GM18499 (cell line): ENCODE measurements around the gene ITGAE.
"Not testable (repeated sequence)": the region's sequence is repeated elsewhere in the genome, so short reads cannot be mapped to it uniquely, and the experiment has no call there.

ENCODE experiments used
- ATAC-seq: cut with Tn5 transposase; IDR thresholded peaks from one replicate; pipeline ENCODE4 v1.9.1; 2021; ENCODE audit warnings: moderate number of reproducible peaks; ENCODE audit not compliant: insufficient read depth, unreplicated experiment

ITGAE gene, protein sequence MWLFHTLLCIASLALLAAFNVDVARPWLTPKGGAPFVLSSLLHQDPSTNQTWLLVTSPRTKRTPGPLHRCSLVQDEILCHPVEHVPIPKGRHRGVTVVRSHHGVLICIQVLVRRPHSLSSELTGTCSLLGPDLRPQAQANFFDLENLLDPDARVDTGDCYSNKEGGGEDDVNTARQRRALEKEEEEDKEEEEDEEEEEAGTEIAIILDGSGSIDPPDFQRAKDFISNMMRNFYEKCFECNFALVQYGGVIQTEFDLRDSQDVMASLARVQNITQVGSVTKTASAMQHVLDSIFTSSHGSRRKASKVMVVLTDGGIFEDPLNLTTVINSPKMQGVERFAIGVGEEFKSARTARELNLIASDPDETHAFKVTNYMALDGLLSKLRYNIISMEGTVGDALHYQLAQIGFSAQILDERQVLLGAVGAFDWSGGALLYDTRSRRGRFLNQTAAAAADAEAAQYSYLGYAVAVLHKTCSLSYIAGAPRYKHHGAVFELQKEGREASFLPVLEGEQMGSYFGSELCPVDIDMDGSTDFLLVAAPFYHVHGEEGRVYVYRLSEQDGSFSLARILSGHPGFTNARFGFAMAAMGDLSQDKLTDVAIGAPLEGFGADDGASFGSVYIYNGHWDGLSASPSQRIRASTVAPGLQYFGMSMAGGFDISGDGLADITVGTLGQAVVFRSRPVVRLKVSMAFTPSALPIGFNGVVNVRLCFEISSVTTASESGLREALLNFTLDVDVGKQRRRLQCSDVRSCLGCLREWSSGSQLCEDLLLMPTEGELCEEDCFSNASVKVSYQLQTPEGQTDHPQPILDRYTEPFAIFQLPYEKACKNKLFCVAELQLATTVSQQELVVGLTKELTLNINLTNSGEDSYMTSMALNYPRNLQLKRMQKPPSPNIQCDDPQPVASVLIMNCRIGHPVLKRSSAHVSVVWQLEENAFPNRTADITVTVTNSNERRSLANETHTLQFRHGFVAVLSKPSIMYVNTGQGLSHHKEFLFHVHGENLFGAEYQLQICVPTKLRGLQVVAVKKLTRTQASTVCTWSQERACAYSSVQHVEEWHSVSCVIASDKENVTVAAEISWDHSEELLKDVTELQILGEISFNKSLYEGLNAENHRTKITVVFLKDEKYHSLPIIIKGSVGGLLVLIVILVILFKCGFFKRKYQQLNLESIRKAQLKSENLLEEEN

GRCh38 chr17:3800362-3801271 lies at the start of gene ITGAE:
ITGAE (minus strand) TSS chr17:3801188; CDS start chr17:3801144, 44 bp downstream.
- no peak for ATAC-seq

DNA sequence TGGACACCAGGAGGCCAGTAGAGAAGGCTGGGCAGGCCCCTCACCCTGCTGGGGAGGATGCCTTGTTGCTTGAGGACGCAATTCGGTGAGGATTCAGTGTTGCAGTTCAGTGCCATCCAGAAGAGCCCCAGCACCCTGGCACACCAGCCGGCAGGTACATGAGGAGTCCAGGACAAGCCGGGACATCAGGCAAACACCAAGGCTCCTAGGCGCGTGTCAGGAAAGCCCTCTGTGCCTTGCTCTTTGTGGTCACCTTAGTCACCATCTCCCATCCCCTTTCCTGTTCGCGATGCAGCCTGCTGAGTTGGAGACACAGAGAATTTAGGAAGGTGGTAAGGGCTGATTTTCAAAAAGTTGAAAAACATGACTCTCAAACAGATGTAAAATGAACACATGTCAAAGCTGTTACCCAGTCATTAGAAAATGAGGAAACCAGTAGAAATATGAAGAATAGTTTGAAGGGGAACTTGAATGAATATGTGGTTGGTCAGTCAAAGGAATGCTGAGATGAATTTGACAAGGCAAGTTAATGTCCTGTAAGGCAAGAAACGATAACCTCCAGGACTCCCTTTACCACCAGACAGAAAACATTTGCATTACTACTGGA lies 47.3 kb upstream of the ITGAE start:
- ATAC-seq, result no peak

GRCh38 chr17:3847165-3847670 lies 46.2 kb upstream of the ITGAE start:
- no peak for ATAC-seq

GRCh38 chr17:3846437-3847164 lies 45.6 kb upstream of the ITGAE start:
- no peak for ATAC-seq

- ATAC-seq, result peak; percentile 75
These were observed 44.8 kb upstream of the ITGAE start, which contains the start of gene NCBP3 for GRCh38 chr17:3845621-3846436. NCBP3 (minus strand) TSS chr17:3846246; CDS start chr17:3846223, 23 bp downstream.

DNA sequence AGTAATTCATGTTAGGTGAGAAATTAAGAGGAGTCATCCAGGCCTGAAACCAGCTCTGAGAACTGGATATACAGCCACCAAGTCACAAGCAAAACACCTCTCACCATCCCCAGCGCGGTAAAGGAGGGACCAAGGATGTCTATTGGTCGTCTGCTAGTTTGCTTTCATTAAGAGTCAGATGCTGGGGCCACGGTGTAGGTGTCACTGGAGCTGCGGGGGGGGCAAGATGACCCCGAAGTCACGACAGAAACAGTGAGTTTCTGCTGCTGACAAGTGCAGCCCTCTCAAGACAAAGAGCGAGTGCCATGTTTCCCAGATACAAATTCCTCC lies 44.3 kb upstream of the ITGAE start:
- ATAC-seq, result no peak

DNA sequence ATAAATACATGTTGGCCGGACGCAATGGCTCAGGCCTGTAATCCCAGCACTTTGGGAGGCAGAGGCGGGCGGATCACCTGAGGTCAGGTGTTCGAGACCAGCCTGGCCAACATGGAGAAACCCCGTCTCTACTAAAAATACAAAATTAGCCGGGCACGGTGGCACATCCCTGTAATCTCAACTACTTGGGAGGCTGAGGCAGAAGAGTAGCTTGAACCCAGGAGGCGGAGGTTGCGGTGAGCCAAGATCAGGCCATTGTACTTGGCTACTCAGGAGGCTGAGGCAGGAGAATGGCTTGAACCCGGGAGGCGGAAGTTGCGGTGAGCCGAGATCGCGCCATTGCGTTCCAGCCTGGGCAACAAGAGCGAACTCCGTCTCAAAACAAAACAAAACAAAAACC lies 43.6 kb upstream of the ITGAE start:
- ATAC-seq, result not testable (repeated sequence)

DNA sequence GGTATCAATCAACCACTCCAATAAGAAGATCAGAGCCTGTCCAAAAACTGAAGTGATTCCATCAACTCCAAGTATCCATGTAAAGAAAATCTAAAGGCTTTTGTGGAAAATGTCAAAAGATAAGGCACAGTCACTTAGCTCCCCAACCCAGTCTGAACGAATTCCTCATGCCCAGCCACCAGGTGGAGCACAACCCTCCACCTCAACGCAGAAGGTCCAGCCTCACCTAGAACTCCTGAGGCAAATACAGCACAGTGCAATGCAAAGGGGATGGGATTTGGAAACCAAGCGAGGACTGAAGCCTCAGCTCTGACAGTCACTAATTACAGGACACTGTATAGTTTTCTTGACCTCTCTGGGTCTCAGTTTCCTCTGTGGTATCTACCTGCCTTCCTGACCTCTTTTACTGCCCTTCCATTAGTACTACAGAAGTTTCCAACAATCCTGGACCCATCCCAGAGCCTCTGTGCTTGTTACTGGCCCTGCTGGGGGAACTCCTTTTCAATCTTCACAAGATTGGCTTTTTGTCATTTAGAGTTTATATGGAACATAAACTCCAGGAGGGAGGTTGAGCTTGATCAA lies 43.0 kb upstream of the ITGAE start:
- no peak for ATAC-seq

DNA sequence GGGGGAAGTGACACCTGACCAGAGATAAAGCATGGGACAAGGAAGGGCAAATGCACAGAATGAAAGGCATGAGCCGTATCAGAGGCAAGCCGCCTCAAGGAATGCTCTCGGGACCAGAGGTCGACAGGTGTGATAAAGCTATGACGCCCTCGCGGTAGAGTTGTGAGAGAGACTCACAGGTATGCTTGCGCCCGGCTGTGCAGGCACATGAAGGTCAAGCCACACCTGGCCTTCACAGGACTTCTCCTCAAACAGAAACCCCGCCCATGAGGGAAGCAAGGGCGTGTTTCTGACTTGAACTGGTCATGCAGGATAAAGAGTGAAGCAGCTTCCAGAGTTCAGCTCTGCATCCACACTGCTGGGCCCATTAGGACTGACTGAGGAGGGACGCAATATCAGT lies 37.2 kb upstream of the ITGAE start:
- no peak for ATAC-seq

DNA sequence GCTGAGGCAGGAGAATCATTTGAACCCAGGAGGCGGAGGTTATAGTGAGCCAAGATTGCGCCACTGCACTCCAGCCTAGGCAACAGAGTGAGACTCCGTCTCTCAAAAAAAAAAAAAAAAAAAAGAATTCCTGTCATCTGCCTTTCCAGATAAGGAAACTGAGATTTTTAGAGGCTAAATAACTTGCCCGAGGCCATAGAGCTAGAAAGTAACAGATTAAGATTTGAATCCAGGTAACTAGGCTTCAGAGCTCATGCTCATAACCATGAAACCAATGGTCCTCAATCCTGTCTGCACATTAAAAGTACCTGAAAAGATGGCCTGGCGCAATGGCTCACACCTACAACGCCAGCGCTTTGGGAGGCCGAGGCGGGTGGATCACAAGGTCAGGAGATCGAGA lies 35.6 kb upstream of the ITGAE start:
- no peak for ATAC-seq

GRCh38 chr17:3835410-3836229 lies 34.6 kb upstream of the ITGAE start:
- ATAC-seq, result no peak

GRCh38 chr17:3834811-3835210 lies 33.8 kb upstream of the ITGAE start:
- no peak for ATAC-seq

DNA sequence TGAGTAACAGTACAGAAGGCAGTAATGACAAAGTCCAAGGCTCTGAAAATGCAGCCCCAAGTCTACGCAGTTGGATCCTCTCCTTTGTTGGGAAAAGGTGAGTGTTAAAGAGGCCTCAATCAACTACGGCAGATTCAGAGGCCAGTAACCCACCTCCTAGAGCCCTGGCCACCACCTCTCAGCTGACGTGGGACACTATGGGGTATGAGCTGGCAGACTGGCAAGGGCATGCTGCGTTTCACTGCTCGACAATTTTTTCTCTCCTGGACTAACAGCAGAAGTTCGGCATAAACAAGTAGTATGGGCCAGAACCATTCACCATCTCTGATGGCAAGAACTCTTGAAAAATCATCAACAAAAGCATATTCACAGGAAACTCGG lies 27.9 kb upstream of the ITGAE start:
- no peak for ATAC-seq

DNA sequence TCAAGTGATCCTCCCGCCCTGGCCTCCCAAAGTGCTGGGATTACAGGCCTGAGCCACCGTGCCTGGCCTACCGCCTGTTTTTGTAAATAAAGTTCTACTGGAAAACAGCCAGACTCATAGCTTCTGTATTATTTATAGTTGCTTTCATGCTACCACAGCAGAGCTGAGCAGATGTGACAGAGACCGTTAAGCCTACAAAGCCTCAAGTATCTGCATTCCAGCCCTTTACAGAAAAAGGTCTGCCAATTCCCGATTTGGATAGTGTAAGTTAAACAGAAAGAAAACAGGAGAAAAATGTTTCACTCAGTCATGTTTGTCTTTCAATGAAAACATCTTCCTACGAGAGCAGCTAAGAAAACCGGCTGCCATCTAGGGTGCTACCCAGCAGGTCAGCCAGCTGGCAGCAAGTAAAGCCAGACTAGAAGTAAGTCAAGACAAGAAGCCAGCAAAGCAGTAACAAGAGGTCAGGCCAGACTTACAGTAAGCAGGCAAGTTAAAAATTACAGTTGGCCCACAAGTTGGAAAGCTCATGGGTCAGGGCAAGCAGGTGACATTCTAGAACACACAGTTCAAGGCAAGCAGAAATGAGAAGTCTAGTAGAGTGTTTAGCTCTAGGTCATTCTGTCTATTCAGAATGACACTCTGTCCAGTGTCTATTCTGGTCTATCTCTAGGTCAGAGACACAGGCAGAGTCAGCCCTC lies 27.3 kb upstream of the ITGAE start:
- no peak for ATAC-seq

DNA sequence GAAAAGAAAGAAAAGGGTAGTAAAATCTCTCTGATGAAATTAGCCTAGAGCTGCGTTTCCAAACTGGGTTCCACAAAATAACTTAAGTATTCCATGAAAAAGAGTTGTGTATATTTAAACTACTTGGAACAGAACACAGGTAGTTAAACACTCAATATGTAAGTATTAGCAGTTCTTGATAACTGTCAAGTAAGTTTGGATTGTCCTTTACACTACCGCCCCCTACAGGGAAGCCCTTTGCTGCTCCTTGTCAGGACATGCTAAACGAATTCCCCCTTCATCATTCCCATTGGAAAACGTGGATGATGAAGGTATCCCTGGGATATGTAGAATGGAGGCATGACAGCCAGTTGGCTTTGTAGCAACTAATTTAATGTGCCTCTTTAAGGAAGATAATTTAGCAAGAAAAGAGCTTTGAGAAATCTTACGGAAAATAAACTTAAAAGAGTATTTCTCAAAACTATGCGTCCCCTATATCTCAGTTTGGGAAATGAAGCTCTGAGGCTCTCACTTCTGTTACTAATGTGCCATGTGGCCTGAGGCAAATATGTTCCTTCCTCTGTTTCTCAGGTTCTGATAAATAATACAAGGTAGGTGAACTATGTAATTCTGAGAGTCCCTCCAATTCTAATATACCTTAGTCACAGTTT lies 26.3 kb upstream of the ITGAE start:
- ATAC-seq, result no peak

DNA sequence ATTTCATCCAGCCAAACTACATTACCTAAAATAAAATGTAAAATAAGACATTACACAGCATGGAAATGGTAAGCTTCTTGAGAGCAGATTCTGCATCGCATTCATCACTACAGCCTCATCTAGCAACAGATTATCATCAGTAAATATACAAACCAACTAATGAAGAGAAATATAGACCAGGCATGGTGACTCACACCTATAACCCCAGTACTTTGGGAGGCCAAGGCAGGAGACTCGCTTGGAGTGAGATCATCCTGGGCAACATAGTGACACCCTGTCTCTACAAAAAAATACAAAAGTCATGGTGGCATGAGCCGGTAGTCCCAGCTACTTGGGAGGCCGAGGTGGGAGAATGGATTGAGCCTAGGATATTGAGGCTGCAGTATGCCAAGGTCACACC lies 25.2 kb upstream of the ITGAE start:
- no peak for ATAC-seq
